Right atrium auricular region (tissue), 2 donors: Measurements from ENCODE around the gene RAB15. TPM values are rescaled to one million over a fixed set of nuclear protein-coding genes. Genes with fewer than 3 reads are reported as not detected.
A peak's percentile ranks its signal among the peaks of the same experiment; 100 is the strongest.

Source experiments
- DNase-seq: peaks from one replicate; pipeline ENCODE4 v3.0.0-alpha.2; 2019; ENCODE audit warnings: low spot score
- H3K27ac ChIP-seq, 2 donors: fragments of 200-600 bp; sonication (generic); 1 replicate in 1 of 2; 2 replicates in 1 of 2; pipeline ENCODE4 v1.5.1; 2016 to 2019
- H3K27me3 ChIP-seq, 2 donors: fragments of 200-600 bp; sonication (generic); one replicate each; pipeline versions ENCODE4 v1.5.1 to v1.6.0; 2017 to 2019
- H3K36me3 ChIP-seq: fragments of 200-600 bp; sonication (generic); one replicate; pipeline ENCODE4 v1.5.1; 2016
- H3K4me1 ChIP-seq, 2 donors: fragments of 200-600 bp; sonication (generic); one replicate each; pipeline versions ENCODE4 v1.5.1 to v1.6.0; 2017 to 2019
- H3K4me3 ChIP-seq, 2 donors: fragments of 200-600 bp; sonication (generic); 1 replicate in 1 of 2; 2 replicates in 1 of 2; pipeline ENCODE4 v1.5.1; 2017 to 2019; ENCODE audit warnings: mild to moderate bottlenecking in 1 of 2, moderate library complexity in 1 of 2
- H3K9me3 ChIP-seq, 2 donors: fragments of 200-600 bp; sonication (generic); one replicate each; pipeline ENCODE4 v1.5.1; 2019
- CTCF ChIP-seq, 2 donors: fragments of 200-600 bp; sonication (generic); IDR thresholded peaks; one replicate each; pipeline ENCODE4 v1.5.1; 2019; ENCODE audit warnings: antibody characterized with exemption in 2 of 2
- total RNA-seq, 2 donors: library from RNA; depleted of rRNA; stranded (reverse); fragments of >200 nt; gene quantifications; one replicate each; pipeline ENCODE4 v1.1.0, GENCODE V29; 2016

RAB15 gene
- total RNA-seq, 2 donors from 2014 or later = 9.8 to 69.0 TPM

GRCh38 chr14:64938972-64939816, 32.9 kb downstream of the RAB15 start:
- Histone ChIP-seq H3K4me1 (peaks cover 0 to 25% of the 10 kb centered on the region in 2 donors), H3K27ac (no peak overlapping the region), H3K4me3 (no peak overlapping the region), H3K9me3 (no peaks in the 10 kb centered on the region), H3K36me3 (no peaks in the 10 kb centered on the region), H3K27me3 (no peaks in the 10 kb centered on the region)
- TF ChIP-seq CTCF (IDR thresholded peaks at IDR 0.05) = no peak
- no peak for DNase-seq

GRCh38 chr14:64937821-64938193, 34.3 kb downstream of the RAB15 start:
- no peak for DNase-seq
- peak in 1 of 2 donors; percentile 47 for TF ChIP-seq CTCF (IDR thresholded peaks at IDR 0.05)
- Histone ChIP-seq H3K27ac (peak overlapping the region; percentile 34 to 57), H3K27me3 (no peaks in the 10 kb centered on the region), H3K36me3 (peaks cover 10% of the 10 kb centered on the region), H3K4me1 (peaks cover 0 to 27% of the 10 kb centered on the region in 2 donors), H3K9me3 (no peaks in the 10 kb centered on the region), H3K4me3 (no peak overlapping the region)

- Histone ChIP-seq H3K4me1 (peaks cover 0 to 27% of the 10 kb centered on the region in 2 donors), H3K27ac (peak overlapping the region; percentile 34 to 57), H3K9me3 (no peaks in the 10 kb centered on the region), H3K27me3 (no peaks in the 10 kb centered on the region), H3K4me3 (no peak overlapping the region), H3K36me3 (peaks cover 10% of the 10 kb centered on the region)
- TF ChIP-seq CTCF (IDR thresholded peaks at IDR 0.05) = no peak
- no peak for DNase-seq
These were observed 34.8 kb downstream of the RAB15 start for GRCh38 chr14:64937171-64937820.

GRCh38 chr14:64935508-64935907, 36.6 kb downstream of the RAB15 start:
- Histone ChIP-seq H3K4me1 (peaks cover 0 to 27% of the 10 kb centered on the region in 2 donors), H3K27ac (peak overlapping the region; percentile 14 to 57)

GRCh38 chr14:64934338-64934929, 37.7 kb downstream of the RAB15 start:
- H3K4me1 ChIP-seq = peaks cover 0 to 38% of the 10 kb centered on the region in 2 donors
- no peaks in the 10 kb centered on the region for H3K27me3 ChIP-seq
- H3K9me3 ChIP-seq = no peaks in the 10 kb centered on the region
- TF ChIP-seq CTCF (IDR thresholded peaks at IDR 0.05) = no peak
- peaks cover 10% of the 10 kb centered on the region for H3K36me3 ChIP-seq
- no peak overlapping the region for H3K4me3 ChIP-seq
- no peak for DNase-seq
- H3K27ac ChIP-seq = peak overlapping the region in 1 of 2 donors; percentile 57

More at GRCh38 chr14:64935508-64935907, 36.6 kb downstream of the RAB15 start:
- H3K36me3 ChIP-seq = peaks cover 10% of the 10 kb centered on the region
- H3K4me3 ChIP-seq = no peak overlapping the region
- no peaks in the 10 kb centered on the region for H3K9me3 ChIP-seq
- no peak for TF ChIP-seq CTCF (IDR thresholded peaks at IDR 0.05)
- no peak for DNase-seq
- no peaks in the 10 kb centered on the region for H3K27me3 ChIP-seq
